Activated naive CD8-positive, alpha-beta T cell treated with anti-CD3 and anti-CD28 coated beads, Interleukin-2, amount 50 U/mL, for 24 hours (primary cell): ENCODE results near the gene ADCY1.

Source experiments
- ATAC-seq: fragments of 150-1000 bp; cut with Tn5 transposase; one replicate; pipeline ENCODE4 v1.10.0; 2021
- DNase-seq: peaks from one replicate; pipeline ENCODE4 v3.0.0; 2021
- H3K27ac Mint-ChIP-seq: one replicate; pipeline ENCODE4 v1.8.0; 2021; ENCODE audit warnings: mild to moderate bottlenecking, mixed read lengths
- H3K27me3 Mint-ChIP-seq: one replicate; pipeline ENCODE4 v1.8.0; 2021; ENCODE audit warnings: mixed read lengths
- H3K36me3 Mint-ChIP-seq: one replicate; pipeline ENCODE4 v1.8.0; 2021; ENCODE audit warnings: low read depth, mixed read lengths
- H3K4me1 Mint-ChIP-seq: one replicate; pipeline ENCODE4 v1.8.0; 2021; ENCODE audit warnings: mixed read lengths
- H3K4me3 Mint-ChIP-seq: one replicate; pipeline ENCODE4 v1.8.0; 2021; ENCODE audit warnings: mild to moderate bottlenecking, moderate library complexity, mixed read lengths
- H3K9me3 Mint-ChIP-seq: one replicate; pipeline ENCODE4 v1.8.0; 2021; ENCODE audit warnings: mixed read lengths

ADCY1 gene

GRCh38 chr7:45594745-45595535 lies 20.8 kb downstream of the ADCY1 start:
- DNase-seq (no peak), ATAC-seq (no peak)
- H3K4me1 Mint-ChIP-seq: no peaks in the 10 kb centered on the region
- H3K4me3 Mint-ChIP-seq: no peak overlapping the region
- no peaks in the 10 kb centered on the region for H3K9me3 Mint-ChIP-seq
- no peaks in the 10 kb centered on the region for H3K36me3 Mint-ChIP-seq
- H3K27me3 Mint-ChIP-seq: no peaks in the 10 kb centered on the region
- H3K27ac Mint-ChIP-seq: no peak overlapping the region

GRCh38 chr7:45595809-45596664 lies 21.9 kb downstream of the ADCY1 start:
- no peak for ATAC-seq
- Mint-ChIP-seq H3K27ac (no peak overlapping the region), H3K4me1 (no peaks in the 10 kb centered on the region), H3K36me3 (no peaks in the 10 kb centered on the region), H3K9me3 (no peaks in the 10 kb centered on the region), H3K27me3 (no peaks in the 10 kb centered on the region), H3K4me3 (no peak overlapping the region)
- DNase-seq: no peak

DNA sequence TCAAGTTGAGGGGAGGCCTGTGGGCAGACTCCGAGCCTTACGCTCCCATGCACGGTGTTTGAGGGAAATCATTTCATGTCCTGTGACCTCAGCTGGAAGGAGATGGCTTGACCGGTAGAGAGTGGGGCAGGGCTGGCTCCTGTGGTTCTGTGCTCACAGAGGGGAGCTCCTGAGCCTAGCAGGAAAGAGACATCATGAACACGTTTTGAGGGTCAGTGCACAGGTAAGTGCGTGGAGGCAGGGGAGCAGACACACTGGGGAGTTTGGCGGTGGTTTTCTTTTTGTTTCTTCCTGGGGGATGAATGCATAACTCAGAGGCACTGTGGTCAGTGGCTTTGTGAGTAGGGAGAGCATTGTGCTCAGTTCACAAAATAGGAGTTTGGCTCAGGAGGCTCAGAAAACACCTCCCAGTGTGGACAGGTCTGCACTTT lies 22.5 kb downstream of the ADCY1 start:
- Mint-ChIP-seq H3K4me1 (no peaks in the 10 kb centered on the region), H3K9me3 (no peaks in the 10 kb centered on the region), H3K36me3 (no peaks in the 10 kb centered on the region), H3K4me3 (no peak overlapping the region), H3K27me3 (no peaks in the 10 kb centered on the region), H3K27ac (no peak overlapping the region)
- DNase-seq: no peak
- ATAC-seq: no peak

GRCh38 chr7:45597286-45597984 lies 23.3 kb downstream of the ADCY1 start:
- Mint-ChIP-seq H3K9me3 (no peaks in the 10 kb centered on the region), H3K36me3 (no peaks in the 10 kb centered on the region), H3K4me1 (no peaks in the 10 kb centered on the region), H3K27me3 (no peaks in the 10 kb centered on the region), H3K4me3 (no peak overlapping the region), H3K27ac (no peak overlapping the region)
- DNase-seq: no peak
- ATAC-seq: no peak

DNA sequence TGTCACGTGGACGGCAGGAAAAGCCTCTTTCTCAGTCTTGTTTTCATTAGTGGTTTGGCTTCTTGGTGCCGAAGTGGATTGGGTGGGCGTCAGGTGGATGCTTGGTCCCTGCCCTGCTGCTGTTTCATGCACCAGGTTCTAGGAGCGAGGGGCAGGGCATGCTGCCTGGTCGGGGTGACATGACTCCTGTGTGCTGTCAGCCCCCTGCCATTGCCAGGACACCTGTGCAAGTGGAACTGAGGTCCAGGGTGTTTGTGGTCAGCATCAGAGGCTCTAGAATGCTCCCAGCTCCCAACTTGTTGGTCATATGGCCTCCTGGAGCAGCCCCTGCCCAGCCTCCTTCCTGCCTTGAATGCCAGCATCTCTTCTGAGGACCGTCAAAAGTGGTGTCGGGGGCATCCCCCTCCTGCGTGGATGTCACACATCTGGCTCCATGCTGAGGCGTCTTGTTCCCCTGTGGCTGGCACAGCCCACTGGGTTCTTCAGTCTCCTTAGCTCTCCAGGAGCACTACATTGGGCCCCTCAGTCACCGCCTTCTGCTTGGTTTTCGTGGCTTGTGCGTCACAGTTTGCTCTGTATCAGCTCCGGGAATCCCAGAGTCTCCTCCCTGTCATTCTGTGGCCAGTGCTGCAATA lies 24.8 kb downstream of the ADCY1 start:
- Mint-ChIP-seq H3K36me3 (no peaks in the 10 kb centered on the region), H3K27ac (no peak overlapping the region), H3K27me3 (no peaks in the 10 kb centered on the region), H3K9me3 (no peaks in the 10 kb centered on the region), H3K4me1 (no peaks in the 10 kb centered on the region), H3K4me3 (no peak overlapping the region)
- ATAC-seq (no peak), DNase-seq (no peak)

DNA sequence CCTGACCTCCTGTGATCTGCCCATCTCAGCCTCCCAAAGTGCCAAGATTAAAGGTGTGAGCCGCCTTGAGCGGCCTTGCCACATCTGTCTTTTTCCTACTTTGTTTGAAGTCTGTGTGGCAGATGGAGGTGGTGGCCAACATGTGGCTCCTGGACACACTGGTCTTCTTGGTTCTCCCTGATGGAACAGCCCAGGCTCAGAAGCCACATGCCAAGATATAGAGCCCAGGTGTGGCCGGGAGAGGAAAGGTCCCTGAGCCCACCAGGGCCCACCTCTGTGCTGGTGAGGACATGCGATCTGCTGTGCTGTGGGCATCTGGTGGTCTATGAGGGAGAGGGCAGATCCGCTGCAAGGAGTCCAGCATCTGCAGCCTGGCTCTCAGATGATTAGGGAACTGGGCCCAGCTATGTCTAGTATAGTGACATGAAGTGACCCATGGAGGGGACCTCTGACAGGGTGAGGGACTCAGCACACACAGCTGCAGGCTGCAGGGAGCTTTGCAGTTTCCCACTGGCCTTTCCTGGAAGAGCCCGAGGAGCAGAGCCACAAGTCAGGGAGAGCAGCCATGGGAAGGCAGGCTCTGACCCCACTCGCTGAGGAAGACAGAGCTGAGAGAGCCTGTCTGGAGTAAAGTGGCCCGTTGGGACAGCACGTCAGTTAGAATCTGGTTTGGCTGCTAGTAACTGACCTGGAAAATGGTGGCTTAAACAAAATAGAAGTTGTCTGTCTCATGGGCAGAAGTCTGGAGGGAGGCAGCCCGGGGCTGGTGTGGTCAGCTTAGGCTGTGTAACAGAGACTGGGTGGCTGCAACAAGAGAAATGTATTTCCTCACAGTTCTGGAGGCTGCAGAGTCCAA lies 25.9 kb downstream of the ADCY1 start:
- H3K27ac Mint-ChIP-seq: no peak overlapping the region
- ATAC-seq: no peak
- H3K9me3 Mint-ChIP-seq: no peaks in the 10 kb centered on the region
- no peaks in the 10 kb centered on the region for H3K4me1 Mint-ChIP-seq
- no peaks in the 10 kb centered on the region for H3K27me3 Mint-ChIP-seq
- DNase-seq: no peak
- H3K36me3 Mint-ChIP-seq: no peaks in the 10 kb centered on the region
- no peak overlapping the region for H3K4me3 Mint-ChIP-seq

GRCh38 chr7:45601094-45601493 lies 26.9 kb downstream of the ADCY1 start:
- no peaks in the 10 kb centered on the region for H3K27me3 Mint-ChIP-seq
- H3K36me3 Mint-ChIP-seq: no peaks in the 10 kb centered on the region
- ATAC-seq: no peak
- H3K4me1 Mint-ChIP-seq: no peaks in the 10 kb centered on the region
- no peaks in the 10 kb centered on the region for H3K9me3 Mint-ChIP-seq
- no peak overlapping the region for H3K27ac Mint-ChIP-seq
- H3K4me3 Mint-ChIP-seq: no peak overlapping the region
- no peak for DNase-seq

DNA sequence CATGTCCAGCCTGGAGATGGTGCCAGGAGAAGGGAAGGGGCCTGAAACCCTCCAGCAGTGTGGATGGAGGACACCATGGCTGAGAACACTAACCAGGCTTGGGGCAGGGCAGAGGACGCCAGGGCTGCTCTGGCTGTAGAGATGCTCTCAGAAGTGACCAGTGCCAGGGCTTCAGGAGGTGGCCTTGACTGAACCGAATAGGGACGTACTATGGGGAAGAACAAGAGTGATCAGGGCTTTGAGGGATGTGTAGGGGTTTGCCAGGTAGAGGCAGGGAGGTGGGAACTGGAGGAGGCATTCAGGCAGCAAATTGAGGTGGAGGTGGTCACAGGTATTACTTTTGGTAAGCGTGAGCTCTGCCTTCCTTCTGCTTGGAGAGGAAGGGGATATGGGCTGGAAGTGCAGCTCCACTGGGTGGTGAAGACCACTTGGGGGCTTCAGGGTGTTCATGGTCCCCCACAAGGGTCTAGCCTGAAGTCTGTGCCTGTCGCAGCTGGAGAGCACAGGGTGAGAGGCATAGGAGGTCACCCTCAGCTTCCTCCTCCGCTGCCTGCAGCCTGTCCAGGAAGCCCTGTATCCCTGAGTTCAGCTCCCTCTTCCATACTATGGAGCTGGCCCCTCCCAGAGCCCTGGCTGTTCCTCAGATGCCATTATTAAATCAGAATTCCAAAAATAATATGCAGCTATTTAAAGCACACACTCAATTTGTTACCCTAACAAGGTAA lies 27.8 kb downstream of the ADCY1 start:
- no peak overlapping the region for H3K4me3 Mint-ChIP-seq
- no peaks in the 10 kb centered on the region for H3K36me3 Mint-ChIP-seq
- H3K27me3 Mint-ChIP-seq: no peaks in the 10 kb centered on the region
- H3K27ac Mint-ChIP-seq: no peak overlapping the region
- H3K9me3 Mint-ChIP-seq: no peaks in the 10 kb centered on the region
- no peak for DNase-seq
- H3K4me1 Mint-ChIP-seq: no peaks in the 10 kb centered on the region
- ATAC-seq: no peak

DNA sequence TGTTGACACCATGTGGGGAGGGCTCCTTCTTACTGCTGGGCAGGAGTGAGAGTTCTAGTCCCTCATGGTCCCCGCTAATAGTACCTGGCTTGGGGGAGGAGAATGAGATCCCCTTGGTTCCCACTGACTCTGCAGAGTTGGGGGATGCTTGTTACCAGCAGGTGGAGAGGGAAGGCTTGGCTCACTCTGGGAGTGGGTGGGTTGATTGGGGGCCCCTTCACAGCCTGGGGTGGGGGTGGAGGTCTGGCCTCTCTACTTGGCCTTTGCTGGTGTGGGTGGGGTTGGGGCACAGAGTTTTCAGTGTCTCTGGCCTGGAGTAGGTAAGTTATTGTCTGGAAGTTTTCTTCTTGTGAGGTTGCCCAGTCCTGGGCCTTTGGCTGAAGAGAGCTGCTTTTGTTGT lies 31.9 kb downstream of the ADCY1 start:
- Mint-ChIP-seq H3K9me3 (no peaks in the 10 kb centered on the region), H3K27me3 (peaks cover 8% of the 10 kb centered on the region), H3K27ac (no peak overlapping the region), H3K4me1 (no peaks in the 10 kb centered on the region), H3K4me3 (no peak overlapping the region), H3K36me3 (no peaks in the 10 kb centered on the region)
- ATAC-seq (no peak), DNase-seq (no peak)

DNA sequence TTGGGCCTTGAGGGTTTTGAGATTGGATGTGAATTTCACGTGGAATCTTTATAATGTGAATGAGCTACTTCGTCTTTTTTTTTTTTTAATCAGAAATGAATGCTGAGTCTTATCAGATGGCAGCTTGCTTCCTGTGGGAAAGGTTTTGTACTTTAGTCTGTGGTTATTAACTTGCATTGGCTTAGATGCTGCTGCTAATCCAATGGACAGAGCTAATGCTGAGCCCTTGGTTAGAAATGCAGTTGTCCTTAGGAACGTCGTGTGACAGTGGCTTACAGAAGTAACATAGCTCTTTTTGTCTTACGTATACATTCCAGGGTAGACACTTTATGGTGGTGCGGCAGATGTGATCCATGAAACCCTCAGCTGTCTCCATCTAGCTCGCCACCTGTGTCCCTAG lies 32.8 kb downstream of the ADCY1 start:
- peaks cover 8% of the 10 kb centered on the region for H3K27me3 Mint-ChIP-seq
- no peak overlapping the region for H3K27ac Mint-ChIP-seq
- H3K9me3 Mint-ChIP-seq: no peaks in the 10 kb centered on the region
- no peak overlapping the region for H3K4me3 Mint-ChIP-seq
- ATAC-seq (no peak), DNase-seq (no peak)
- H3K36me3 Mint-ChIP-seq: no peaks in the 10 kb centered on the region
- H3K4me1 Mint-ChIP-seq: no peaks in the 10 kb centered on the region

- DNase-seq (no peak), ATAC-seq (no peak)
- H3K27me3 Mint-ChIP-seq: peaks cover 8% of the 10 kb centered on the region
- H3K4me3 Mint-ChIP-seq: no peak overlapping the region
- no peak overlapping the region for H3K27ac Mint-ChIP-seq
- H3K36me3 Mint-ChIP-seq: no peaks in the 10 kb centered on the region
- H3K9me3 Mint-ChIP-seq: peaks cover 8% of the 10 kb centered on the region
- no peaks in the 10 kb centered on the region for H3K4me1 Mint-ChIP-seq
Observed at GRCh38 chr7:45609180-45609579, 35.0 kb downstream of the ADCY1 start.

DNA sequence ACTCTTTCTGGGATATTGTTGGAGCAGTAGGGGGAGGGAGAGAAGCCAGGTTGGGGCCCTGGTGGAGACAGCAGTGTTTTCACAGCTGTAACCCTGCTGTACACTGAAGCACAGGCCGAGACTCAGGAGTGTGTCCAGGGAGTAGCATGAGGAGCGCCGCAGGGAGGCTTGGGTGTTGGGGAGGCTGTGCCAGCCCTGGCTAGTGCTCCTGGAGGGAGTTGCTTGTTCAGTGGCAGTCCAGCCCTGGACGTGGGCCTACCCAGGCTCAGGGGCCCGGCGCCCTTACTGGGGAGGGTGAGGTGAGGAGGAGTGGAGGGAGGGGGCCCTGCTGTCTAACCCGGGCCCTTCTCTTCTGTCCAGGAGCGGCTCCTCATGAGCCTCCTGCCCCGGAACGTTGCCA lies 35.9 kb downstream of the ADCY1 start:
- DNase-seq (no peak), ATAC-seq (no peak)
- H3K4me1 Mint-ChIP-seq: no peaks in the 10 kb centered on the region
- H3K9me3 Mint-ChIP-seq: peaks cover 8% of the 10 kb centered on the region
- no peak overlapping the region for H3K4me3 Mint-ChIP-seq
- H3K36me3 Mint-ChIP-seq: peaks cover 3% of the 10 kb centered on the region
- no peak overlapping the region for H3K27ac Mint-ChIP-seq
- H3K27me3 Mint-ChIP-seq: peaks cover 8% of the 10 kb centered on the region

DNA sequence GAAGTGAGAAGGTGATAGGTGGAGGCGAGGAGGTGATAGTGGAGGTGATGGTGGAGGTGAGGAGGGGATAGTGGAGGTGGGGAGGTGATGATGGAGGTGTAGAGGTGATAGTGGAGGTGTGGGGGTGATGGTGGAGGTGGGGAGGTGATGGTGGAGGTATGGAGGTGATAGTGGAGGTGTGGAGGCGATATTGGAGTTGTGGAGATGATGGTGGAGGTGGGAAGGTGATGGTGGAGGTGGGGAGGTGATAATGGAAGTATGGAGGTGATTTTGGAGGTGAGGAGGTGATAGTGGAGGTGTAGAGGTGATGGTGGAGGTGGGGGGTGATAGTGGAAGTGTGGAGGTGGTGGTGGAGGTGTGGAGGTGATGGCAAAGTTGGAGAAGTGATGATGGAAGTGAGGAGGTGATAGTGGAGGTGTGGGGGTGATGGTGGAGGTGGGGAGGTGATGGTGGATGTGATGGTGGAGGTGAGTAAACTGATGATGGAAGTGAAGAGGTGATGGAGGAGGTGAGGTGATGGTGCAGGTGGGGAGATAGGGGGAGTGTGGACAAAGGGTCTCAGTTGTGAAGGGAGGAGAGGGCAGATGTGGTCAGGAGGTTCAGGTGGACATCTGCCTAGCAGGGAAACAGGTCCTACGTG lies 36.6 kb downstream of the ADCY1 start:
- H3K27me3 Mint-ChIP-seq: peaks cover 8% of the 10 kb centered on the region
- H3K27ac Mint-ChIP-seq: no peak overlapping the region
- no peak for ATAC-seq
- no peak for DNase-seq
- no peaks in the 10 kb centered on the region for H3K4me1 Mint-ChIP-seq
- H3K9me3 Mint-ChIP-seq: peaks cover 12% of the 10 kb centered on the region
- H3K4me3 Mint-ChIP-seq: no peak overlapping the region
- H3K36me3 Mint-ChIP-seq: peaks cover 3% of the 10 kb centered on the region
